ENCODE data around the gene MOB3A. TPM values are rescaled to one million over a fixed set of nuclear protein-coding genes. Genes with fewer than 3 reads are reported as not detected.

MOB3A gene
- total and polyA plus RNA-seq, 4 donors: 3.4 to 8.7 (median 6.5) TPM

GRCh38 chr19:2045501-2046045, 50.6 kb downstream of the MOB3A start:
- Histone ChIP-seq H3K36me3 (ENCODE audit: control insufficient read depth in 4 of 4, insufficient read depth in 3 of 4, low read depth in 1 of 4, low read length in 3 of 4) (peaks cover 0 to 14% (median 6%) of the 10 kb centered on the region in 4 donors), H3K4me3 (ENCODE audit: low read depth in 1 of 3, low read length in 3 of 3) (no peak overlapping the region), H3K27me3 (ENCODE audit: control insufficient read depth in 4 of 4, insufficient read depth in 4 of 4, low read length in 3 of 4) (no peaks in the 10 kb centered on the region), H3K4me1 (ENCODE audit: control insufficient read depth in 4 of 4, insufficient read depth in 4 of 4, low read length in 3 of 4) (peaks cover 44 to 86% (median 82%) of the 10 kb centered on the region in 4 donors), H3K9me3 (ENCODE audit: control insufficient read depth in 4 of 4, low read length in 3 of 4) (no peaks in the 10 kb centered on the region), H3K9ac (ENCODE audit: low read depth in 1 of 2, low read length in 2 of 2) (no peak overlapping the region), H3K27ac (ENCODE audit: low read depth in 1 of 2, low read length in 2 of 2) (peak overlapping the region in 1 of 2 donors; percentile 21)
- TF ChIP-seq GABPA (IDR thresholded peaks at IDR 0.05 in 1 of 2, conservative IDR thresholded peaks at IDR 0.05 in 1 of 2): no peak
- no peak for TF ChIP-seq YY1 (IDR thresholded peaks at IDR 0.05)
- no peak for TF ChIP-seq REST (IDR thresholded peaks at IDR 0.05)
- no peak for TF ChIP-seq CTCF (IDR thresholded peaks at IDR 0.05; ENCODE audit: low read depth, low read length, missing input control)
- no peak for TF ChIP-seq FOXA1 (IDR thresholded peaks at IDR 0.05)
- no peak for TF ChIP-seq NR2F2 (IDR thresholded peaks at IDR 0.05)
- TF ChIP-seq EGR1 (IDR thresholded peaks at IDR 0.05; ENCODE audit: low read depth in 2 of 2): no peak
- no peak for TF ChIP-seq MAX (IDR thresholded peaks at IDR 0.05)
- TF ChIP-seq RAD21 (IDR thresholded peaks at IDR 0.05): no peak
- no peak for TF ChIP-seq ATF3 (IDR thresholded peaks at IDR 0.05)
- 55% methylated on average over 14 of the region's 14 CpGs for WGBS
- DNase-seq (ENCODE audit: low spot score): no peak

GRCh38 chr19:2044709-2045500, 51.2 kb downstream of the MOB3A start:
- WGBS: 86% methylated on average over 18 of the region's 18 CpGs
- Histone ChIP-seq H3K4me1 (ENCODE audit: control insufficient read depth in 4 of 4, insufficient read depth in 4 of 4, low read length in 3 of 4) (peaks cover 46 to 91% (median 84%) of the 10 kb centered on the region in 4 donors), H3K9ac (ENCODE audit: low read depth in 1 of 2, low read length in 2 of 2) (no peak overlapping the region), H3K36me3 (ENCODE audit: control insufficient read depth in 4 of 4, insufficient read depth in 3 of 4, low read depth in 1 of 4, low read length in 3 of 4) (peaks cover 0 to 21% (median 8%) of the 10 kb centered on the region in 4 donors), H3K9me3 (ENCODE audit: control insufficient read depth in 4 of 4, low read length in 3 of 4) (no peaks in the 10 kb centered on the region), H3K27ac (ENCODE audit: low read depth in 1 of 2, low read length in 2 of 2) (peak overlapping the region in 1 of 2 donors; percentile 21), H3K4me3 (ENCODE audit: low read depth in 1 of 3, low read length in 3 of 3) (no peak overlapping the region), H3K27me3 (ENCODE audit: control insufficient read depth in 4 of 4, insufficient read depth in 4 of 4, low read length in 3 of 4) (no peaks in the 10 kb centered on the region)
- TF ChIP-seq RAD21 (IDR thresholded peaks at IDR 0.05): no peak
- TF ChIP-seq FOXA2 (IDR thresholded peaks at IDR 0.05): no peak
- TF ChIP-seq EGR1 (IDR thresholded peaks at IDR 0.05; ENCODE audit: low read depth in 2 of 2): no peak
- TF ChIP-seq GABPA (IDR thresholded peaks at IDR 0.05 in 1 of 2, conservative IDR thresholded peaks at IDR 0.05 in 1 of 2): no peak
- no peak for TF ChIP-seq NR2F2 (IDR thresholded peaks at IDR 0.05)
- no peak for TF ChIP-seq TAF1 (conservative IDR thresholded peaks at IDR 0.05)
- no peak for TF ChIP-seq ZBTB33 (IDR thresholded peaks at IDR 0.05)
- no peak for DNase-seq (ENCODE audit: low spot score)
